Stimulated activated CD4-positive, alpha-beta T cell treated with anti-CD3 and anti-CD28 coated beads, Interleukin-15, amount 100 ng/mL, for 24 hours (primary cell): ENCODE results near the gene YBX1.

Experiments used
- DNase-seq: peaks from one replicate; pipeline ENCODE4 v3.0.0-alpha.2; 2020

Gene YBX1

DNA sequence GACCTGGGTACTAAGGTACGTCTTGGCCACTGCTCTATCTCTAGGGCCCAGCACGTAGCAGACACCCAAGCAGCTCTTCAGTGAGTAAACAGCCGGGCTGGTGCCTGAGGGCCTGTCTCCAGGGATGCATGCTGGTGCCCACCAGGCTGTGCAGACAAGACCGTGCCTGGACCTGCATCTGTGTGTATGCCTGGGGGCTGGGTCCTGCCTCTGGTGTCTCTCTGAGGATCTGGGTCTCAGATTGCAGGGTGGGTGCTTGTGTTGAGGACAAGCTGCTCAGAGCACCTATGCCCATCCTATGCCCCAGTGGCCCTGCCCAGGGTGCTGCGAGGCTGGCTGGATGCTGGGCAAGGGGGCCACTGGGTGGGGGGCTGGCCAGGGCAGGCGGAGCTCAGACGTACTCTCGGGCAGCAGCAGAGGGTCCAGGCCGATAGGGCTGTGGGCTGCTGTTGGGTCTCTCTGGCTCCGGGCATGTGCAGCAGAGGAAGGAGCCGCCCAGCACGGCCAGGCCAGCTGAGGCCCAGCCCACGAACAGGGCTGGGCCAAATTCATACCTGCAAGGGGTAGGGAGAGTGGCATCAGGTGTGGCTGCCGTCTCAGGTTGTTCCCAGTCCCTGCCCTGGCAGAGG, 53.4 kb downstream of the YBX1 start:
- no peak for DNase-seq

DNA sequence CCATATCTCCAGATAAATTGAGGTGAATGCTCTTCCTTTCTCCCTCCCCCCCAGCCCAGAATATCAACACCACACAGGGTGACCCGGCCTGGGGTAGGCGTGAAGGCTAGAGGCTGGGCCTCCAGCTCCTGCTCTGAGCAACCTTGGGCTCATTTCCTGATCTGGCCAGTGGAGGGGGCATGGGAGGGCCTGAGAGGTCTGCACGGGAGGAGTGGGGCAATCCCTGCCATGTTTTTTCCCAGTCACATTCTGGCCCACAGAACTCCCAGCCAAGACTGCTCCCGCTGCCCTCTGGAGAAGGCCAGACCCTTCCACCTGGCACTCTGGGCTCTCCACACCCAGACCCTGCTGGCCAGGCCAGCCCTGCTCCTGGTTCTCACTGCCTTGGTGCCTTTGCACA, 53.9 kb downstream of the YBX1 start:
- DNase-seq: no peak

DNA sequence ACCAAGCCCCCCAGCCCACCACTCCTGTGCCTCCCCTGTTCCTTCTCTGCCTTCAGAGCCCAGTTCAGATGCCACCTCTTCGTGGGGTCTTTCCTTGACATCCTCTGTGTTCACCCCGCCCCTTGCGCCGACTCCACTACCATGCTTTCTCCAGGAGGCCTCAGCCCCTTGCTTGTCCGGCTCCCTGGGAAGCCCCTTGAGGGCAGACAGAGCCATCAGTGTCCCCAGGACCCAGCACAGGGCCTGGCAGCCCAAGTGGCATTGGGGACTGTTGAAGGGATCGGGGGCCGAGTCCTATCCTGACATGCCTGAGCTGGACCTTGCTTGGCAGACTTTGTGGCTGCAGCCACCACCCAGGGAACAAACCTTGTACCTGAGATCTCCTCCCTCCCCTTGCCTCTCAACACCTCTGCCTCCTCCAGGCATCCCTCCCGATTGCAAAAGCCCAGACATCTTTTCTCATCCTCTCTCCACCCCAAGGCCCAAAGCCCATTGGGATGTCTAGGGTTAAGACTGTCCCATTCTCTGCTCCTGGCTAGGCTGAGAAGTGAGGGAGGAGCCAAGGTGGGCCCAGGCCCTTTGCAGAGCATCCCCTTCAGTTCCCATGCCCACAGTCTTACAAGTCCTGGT, 54.5 kb downstream of the YBX1 start:
- DNase-seq: no peak

DNA sequence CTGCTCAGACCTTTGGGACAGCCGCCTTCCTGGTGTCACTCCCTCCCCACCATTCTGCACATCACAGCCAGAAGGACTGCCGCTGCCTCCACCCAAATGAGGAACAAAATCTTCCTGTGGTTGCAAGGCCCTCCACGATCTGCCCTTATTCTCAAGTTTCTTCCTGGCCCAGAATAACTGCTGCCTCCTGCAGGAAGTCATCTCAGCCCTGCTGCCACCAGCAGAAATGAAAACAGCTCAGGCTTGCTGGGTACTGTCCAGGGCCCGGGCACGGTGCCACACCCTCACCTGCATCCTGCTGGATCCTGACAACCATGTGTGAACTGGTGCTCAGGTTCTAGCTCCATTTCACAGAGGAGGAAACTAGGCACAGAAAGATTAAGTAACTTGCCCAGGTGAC, 55.0 kb downstream of the YBX1 start:
- no peak for DNase-seq

DNA sequence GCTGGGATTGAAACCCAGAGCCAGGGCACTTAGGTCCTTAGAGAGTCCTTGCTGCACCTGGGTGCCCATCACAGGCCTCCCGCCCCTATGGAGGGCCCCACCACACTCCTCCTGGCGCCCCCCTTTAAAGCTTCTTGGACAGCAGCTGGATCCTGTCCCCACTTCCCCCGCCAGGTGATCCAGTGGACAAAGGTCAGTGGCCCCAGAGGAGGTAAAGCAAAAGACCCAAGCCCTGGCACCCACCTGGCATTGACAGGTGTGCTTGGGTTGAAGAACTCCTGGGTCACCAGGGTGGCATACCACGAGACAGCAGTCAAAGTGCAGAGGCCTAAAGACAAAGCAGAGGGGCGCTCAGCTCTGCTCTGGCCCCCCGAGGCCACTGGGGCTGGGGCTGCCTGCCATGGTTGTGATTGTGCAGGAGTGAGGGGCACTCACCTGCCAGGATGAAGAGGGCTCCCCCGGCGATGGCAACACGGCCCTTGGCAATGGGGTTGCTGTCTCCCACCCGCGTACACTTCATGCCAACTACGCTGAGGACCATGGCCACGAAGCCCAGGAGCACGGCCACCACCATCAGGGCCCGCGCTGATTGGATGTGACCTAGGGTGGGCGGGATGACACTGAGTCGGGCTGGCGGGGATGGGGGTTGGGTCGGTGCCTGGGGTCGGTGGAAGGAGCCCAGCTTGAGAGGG, 55.9 kb downstream of the YBX1 start:
- DNase-seq: no peak

DNA sequence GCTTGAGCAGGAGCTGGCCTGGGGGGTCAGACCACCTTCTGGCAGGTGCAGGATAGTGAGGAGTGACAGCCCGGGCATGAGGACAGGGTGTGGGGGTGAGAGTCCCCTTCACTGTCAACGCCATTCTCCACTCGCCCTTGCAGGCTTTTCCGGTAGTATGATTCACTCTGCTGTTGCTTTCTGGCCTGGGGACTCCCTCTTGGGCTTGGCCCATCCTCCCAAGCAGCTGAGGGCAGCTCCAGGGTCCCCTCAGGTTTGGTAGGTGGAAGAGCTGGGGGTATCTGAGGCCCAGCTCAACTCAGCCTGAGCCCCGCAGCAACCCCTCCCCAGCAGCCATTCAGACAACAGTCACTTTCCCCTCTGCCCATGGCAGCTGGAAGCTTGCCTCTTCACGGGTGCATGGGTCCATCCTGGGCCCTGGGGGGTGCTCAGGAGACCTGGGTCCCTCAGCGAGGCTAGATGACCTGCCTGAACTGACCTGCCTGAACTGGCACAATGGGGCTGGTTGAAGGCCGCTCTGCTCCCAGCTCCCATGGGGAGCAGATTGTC, 56.5 kb downstream of the YBX1 start:
- no peak for DNase-seq

DNA sequence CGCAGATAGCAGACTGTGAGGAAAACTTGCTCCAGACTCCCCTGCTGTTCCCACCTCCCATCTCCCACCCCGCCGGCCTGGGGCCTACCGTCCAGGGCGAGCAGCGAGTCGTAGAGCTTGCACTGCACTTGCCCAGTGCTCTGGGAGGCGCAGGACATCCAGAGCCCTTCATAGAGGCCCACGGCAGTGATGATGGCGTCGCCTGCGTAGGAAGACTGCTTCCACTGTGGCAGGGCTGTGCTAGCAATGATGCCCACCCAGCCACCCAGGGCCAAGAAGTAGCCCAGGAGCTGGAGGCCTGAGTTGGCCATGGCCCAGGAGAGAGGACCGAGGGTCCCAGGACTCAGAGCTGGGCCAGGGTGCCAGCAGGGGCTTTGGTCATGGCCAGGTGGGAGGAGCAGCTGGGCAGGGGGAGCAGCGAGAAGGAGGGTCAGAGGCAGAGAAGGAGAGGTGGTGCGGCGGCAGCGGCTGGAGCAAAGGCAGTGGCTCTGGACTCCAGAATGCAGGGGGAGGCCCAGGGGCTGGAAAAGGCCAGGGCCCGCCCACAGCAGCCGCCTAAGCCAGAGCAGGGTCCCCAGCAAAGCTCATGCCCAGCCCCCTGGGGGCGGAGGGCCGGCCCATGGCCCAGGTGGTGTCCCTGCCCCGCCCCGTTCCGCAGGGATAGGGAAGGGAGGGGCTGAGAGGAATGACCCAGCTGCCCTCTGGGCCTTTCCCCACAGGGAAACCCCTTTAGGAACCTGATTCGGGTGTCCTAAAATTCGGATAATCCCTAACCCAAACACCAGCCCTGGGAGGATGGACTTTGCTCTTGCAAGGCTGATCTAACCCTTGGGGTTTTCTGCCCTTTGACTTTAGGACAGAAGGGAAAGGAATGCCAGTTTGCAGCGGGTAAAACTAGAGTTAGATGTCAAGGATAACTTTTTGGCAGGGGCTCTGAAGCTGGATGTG, 57.8 kb downstream of the YBX1 start, which contains the start of gene CLDN19:
TSS of gene CLDN19 (minus strand) at position 484 of the 948 bp plus-strand sequence. CDS start at position 311, 173 bp downstream.
- DNase-seq: no peak

DNA sequence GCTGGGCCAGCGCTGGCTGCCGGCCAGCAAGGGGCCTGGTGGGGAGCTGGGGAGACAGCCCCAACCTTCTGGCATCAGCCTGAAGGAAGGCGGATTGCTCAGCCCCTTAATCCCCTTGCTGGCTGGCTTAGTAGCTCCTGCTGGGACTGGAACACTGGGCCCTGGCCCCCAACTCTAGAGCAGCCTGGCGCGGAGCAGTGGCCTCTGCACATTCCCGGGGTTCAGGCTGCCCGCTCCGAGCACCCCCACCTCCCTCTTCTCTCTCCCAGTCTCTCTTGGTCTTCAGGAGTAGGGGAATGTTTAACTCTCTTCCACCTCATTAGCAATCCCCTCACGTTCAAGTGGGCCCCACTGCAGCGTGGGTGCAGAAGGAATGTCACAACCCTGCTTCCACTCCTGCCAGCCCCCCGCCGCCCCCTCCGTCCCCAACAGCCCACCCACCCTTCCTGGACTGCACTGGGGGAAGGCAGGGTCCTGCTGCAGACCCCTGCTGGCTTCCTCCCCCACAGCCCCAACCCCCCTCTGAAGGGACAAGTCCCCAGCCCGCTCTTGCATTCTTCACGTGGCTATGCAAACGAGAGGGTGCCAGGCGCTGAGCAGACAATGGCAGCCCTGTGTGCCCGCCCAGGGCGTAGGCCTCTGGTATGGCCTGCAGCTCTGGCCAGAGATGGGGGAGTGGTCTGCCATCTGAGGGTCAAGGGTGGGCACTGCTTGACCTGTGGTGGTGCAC, 58.8 kb downstream of the YBX1 start:
- DNase-seq: no peak

DNA sequence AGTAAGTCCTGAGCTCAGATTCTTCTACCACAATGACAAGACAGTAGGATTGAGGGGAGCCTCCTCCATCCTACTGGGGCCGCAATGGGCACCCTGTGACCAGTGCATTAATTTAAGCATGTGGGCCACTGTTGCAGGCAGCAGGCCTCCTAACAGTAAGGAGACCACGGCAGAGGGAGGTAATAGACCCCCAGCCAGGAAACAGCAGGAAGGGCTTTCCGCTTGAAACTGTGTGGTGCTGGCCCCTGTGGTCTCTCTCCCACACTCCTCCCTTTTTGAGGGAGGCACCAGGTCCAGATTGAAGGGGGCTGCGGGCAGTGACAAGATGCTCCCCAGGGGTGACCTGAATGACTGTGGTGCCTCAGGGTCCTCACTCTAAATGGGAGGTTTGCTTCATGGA, 59.5 kb downstream of the YBX1 start:
- DNase-seq: no peak

DNA sequence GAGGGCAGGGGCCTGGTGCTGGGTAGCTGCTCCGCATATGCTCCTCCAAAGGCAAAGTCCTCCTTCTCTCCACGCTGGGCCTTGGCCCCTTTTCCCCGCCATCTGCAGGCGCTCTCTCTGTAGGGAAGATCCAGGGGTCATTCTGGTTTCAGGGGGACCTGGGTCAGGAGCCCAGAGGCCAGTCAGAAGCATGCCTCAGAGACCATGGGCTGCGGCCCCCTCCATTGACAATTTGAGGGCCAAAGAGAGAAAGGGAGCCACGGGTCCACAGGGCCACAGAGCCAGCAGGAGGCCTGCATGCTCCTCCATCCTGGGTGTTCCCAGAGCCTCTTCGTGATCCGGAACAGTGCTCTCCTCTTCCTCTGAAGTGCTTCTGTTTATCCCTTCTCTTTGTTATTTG, 59.9 kb downstream of the YBX1 start:
- no peak for DNase-seq

DNA sequence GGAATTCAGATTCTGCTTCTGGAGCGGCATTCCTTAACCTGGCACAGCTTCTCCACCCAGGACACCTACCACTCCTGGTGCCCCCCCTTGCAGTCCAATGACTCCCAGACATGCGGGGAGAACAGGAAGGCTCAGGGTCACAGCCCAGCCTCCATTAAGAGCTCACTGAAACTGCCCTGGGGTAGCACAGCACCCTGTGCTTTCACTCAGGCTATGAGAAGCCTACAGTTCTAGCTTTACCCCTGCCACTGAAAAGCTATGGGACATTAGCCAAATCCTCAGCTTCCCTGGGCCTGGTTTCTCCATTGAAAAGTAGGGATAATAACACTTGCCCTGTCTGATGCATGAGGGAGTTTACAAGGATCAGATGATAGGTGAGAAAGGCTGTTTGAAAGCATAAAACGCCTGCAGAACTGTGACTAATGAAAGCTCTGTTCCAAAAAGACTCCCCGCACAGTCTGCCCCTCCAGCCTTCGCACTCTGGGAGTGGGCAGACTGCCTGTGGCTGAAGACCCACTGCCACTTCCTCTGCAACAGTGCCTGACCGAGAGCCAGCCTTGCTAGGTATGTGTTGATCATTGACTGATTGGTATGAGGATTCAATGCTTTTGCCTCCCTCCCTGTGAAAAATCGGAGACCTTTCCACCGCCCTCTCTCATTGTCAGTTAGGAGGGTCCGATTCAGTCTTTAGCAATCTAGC, 60.5 kb downstream of the YBX1 start:
- DNase-seq: no peak

DNA sequence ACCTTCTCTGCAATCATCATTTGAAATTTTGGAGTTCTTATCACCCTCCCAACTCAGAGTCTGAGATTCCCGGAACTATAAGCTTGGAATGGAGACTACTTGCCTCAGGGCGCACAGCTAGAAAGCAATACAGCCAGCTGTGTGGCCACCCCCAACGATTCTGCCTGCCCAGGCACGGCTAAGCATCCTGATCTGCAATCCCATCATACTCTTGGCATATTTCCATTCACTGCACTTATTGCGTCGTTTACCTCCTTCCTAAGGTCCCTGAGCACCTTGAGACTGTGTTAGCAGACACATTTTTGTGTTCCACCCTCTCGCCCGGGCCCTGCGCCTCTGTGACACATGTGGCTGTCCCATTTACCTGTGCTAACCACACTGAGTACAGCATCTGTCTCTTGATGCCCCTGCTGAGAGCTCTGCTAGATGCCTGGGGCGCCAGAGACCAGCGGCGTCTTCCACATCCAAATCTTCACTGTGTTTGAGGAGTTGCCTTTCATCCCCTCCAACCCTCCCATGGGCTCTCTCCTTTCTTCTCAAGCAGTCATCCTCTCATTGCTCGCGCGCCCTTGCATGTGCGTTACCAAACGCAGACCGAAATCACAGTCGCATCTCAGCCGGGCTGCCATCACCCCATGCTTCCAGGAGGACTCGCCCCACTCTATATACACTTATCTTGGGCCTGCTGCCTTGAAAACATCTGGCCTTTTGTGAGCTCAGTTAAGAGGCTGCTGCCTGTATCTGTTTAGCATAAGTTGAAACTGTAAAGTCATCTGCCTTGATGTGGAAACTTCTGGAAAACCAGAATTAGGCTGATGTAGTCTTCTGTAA, 61.3 kb downstream of the YBX1 start:
- no peak for DNase-seq

DNA sequence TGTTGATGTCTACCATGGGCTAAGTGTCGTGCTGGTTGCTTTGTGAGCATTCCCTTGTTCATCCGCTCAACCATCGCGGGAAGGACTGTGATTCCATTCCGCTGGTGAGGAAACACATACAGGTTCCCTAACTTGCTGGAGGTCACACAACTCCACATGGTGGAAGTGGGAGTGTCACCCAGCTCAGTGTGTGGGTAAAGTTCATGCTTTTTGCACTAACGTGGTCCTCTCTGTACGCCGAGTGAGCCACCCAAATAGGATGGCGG, 61.9 kb downstream of the YBX1 start:
- DNase-seq: no peak

DNA sequence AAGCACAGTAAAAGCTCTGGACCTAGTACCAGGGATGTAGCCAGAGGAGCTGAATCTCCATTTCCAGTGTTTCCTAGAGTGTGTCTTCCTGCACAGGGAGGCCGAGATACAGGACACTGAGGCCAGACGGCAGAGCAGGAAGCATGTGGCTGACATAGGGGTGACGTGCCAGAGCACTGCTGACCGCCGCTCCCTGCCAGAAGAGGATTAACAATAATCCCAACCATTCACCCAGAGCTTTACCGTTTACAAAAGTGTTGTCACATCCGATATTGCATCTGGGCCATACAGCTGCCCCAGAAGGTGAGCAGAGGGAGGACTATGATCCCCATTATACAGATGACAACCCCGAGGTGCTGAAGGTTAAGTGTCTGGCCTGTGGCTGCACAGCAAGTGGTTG, 63.6 kb downstream of the YBX1 start:
- DNase-seq: no peak

DNA sequence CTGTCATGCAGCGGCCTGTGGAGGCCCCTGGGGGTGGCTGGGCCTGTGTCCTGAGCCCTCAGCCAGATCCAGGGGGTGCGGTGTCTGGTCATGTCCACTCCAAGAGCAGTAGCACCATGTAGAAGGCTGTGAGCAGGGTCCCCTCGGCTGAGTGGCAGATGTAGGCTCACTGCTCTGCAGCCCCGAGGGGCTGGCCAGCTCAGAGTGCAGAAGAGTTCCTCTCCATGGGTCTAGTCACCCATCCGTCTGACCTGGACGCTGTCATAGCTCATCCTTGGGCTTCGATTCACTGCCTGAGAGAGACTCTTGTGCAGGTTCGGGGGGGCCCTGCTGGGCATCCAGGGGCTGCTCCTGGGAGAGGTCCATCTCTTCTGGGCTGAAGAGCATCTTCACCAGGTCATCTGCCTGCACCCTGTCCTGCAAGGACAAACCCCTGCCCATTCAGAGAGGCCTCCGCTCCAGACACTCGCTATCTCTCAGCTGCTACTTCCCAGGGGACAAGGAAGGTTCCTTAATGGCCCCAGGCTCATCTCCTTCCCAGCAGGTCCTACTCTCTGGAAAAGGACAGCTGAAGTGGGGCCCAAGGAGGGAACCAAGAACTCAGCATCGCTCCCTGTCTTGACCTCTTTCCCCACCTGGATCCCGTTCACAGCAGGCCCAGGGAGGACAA, 64.4 kb downstream of the YBX1 start:
- no peak for DNase-seq

DNA sequence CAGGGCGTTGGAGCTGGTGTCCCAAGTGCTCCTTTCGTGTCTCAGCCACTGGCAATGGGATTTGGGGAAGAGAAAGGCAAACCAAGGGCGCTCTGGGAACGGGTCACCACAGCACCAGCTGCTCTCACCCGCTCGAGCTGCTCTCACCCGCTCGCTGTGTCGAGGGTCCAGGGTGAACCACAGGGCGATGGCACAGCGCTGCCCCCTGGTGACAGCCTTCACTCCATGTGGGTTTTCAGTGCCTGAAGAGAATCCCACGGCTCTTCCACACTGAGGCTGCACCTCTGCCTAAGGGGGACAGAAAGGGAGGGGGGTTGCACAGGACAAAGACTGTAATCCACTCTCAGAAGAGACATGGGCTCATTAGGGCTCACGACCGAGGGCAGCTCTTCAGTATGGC, 64.9 kb downstream of the YBX1 start:
- peak; percentile 53 for DNase-seq

DNA sequence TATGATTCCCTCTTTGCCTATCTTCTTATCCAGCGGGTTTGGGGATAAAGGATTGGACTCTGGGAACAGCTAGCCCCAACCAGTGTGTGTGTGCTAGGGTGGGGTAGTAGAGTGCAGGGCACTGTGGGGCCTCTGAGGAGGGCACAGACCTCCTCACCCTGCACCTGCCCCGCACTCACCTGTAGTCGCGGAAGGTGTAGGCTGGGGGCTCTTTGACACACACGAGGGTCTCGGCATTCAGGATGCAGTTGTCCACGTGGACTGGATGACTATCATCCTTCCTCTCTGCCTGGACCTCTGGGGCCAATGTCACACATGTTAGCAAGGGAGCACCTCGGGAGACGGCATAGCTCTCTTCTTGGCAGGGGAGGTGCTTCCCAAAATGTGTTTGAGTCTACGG, 65.8 kb downstream of the YBX1 start:
- no peak for DNase-seq

DNA sequence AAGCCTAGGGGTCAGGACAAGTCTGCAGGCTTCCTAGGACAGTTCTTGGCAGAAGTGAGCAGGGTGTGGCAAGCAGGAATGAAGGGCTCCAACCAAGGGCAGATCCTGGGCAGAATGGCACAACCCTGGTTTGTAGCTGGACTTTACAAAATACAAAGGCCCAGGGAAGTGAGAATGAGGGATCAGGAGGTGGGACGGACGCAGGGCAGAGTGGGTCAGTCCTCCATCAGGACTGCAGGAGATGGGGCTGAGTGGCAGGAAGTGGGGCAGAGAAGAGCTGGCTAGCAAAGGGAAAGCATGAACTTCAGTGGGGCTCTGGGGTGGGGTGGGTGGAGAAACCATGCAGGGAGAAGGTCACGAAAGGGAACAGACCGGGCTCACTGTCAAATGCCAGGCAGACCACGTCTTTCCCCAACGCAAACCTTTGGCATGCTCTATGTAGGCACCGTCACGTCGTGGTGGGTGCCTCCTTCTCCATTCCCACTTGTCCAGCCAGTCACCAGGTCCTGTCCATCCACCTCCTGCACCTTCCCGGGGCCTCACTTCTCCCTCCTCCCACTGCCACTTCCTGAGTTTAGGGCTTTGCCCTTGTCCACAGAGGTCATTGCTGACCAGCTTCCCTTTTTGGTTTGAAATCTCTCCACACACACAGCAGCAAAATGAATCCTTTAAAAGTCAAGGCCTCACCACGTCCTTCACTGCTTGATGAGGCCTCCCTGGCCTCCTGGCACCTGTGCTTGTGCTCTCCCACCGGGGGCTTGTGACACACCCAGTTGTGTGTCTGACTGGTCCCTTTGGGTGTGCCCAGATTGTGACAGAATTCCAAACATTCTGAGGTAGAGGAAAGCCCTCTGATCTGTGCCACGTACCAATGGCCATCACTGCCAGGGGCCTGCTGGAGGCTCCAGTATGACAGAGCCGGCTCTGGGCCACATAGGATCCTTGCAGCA, 66.5 kb downstream of the YBX1 start:
- no peak for DNase-seq

DNA sequence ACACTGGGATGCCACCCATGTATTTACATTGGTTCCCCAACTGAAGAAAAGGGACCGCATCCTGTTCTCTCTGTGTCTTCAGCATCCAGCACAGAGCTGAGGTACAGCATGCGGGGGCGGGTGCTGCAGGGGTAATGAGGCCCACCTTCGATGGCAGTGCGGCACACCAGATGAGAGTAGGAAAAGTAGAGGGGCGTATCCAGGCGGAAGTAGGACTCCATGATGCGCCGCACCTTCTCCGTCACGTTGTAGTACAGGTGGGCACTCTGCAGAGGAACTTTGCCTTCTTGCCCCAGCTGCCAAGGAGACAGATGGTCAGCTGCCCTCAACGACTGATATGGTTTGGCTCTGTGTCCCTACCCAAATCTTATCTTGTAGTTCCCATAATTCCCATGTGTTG, 67.8 kb downstream of the YBX1 start:
- DNase-seq: no peak
